Measurements from ENCODE around the gene CSRNP3.

GRCh38 chr2:165571477-165571876 lies 102.0 kb downstream of the CSRNP3 start:
- TF ChIP-seq POLR2AphosphoS2 (conservative IDR thresholded peaks at IDR 0.05; ENCODE audit: low read length) = no peak
- no peak for TF ChIP-seq CTCF (IDR thresholded peaks at IDR 0.05)
- TF ChIP-seq BHLHE40 (IDR thresholded peaks at IDR 0.05; ENCODE audit: low read depth, low read length) = no peak
- no peak for TF ChIP-seq MYC (IDR thresholded peaks at IDR 0.05; ENCODE audit: borderline replicate concordance, low read length)
- no peak for TF ChIP-seq ZFP36 (IDR thresholded peaks at IDR 0.05; ENCODE audit: borderline replicate concordance, partially characterized antibody)
- no peak for TF ChIP-seq EHMT2 (IDR thresholded peaks at IDR 0.05; ENCODE audit: low read depth)
- TF ChIP-seq CHD4 (IDR thresholded peaks at IDR 0.05; ENCODE audit: borderline replicate concordance) = no peak
- no peak for TF ChIP-seq RFX5 (IDR thresholded peaks at IDR 0.05)
